Esophagus mucosa (tissue), 1 donor: ENCODE results near the gene BRSK1. TPM values are rescaled to one million over a fixed set of nuclear protein-coding genes. Genes with fewer than 3 reads are reported as not detected.
"Not testable (repeated sequence)": the region's sequence is repeated elsewhere in the genome, so short reads cannot be mapped to it uniquely, and the experiment has no call there.

ENCODE experiments used
- ATAC-seq: fragments of 200-7000 bp; cut with Tn5 transposase; one replicate; pipeline ENCODE4 v1.9.1; 2020
- total RNA-seq: library from RNA; stranded (reverse); gene quantifications from one replicate; pipeline ENCODE4 v1.2.4, GENCODE V29; 2023
- donor health status: DM: yes; HTN: yes; CAD: no.

BRSK1 gene
- total RNA-seq, 1 donor from 2014 or later, result 0.28 TPM

DNA sequence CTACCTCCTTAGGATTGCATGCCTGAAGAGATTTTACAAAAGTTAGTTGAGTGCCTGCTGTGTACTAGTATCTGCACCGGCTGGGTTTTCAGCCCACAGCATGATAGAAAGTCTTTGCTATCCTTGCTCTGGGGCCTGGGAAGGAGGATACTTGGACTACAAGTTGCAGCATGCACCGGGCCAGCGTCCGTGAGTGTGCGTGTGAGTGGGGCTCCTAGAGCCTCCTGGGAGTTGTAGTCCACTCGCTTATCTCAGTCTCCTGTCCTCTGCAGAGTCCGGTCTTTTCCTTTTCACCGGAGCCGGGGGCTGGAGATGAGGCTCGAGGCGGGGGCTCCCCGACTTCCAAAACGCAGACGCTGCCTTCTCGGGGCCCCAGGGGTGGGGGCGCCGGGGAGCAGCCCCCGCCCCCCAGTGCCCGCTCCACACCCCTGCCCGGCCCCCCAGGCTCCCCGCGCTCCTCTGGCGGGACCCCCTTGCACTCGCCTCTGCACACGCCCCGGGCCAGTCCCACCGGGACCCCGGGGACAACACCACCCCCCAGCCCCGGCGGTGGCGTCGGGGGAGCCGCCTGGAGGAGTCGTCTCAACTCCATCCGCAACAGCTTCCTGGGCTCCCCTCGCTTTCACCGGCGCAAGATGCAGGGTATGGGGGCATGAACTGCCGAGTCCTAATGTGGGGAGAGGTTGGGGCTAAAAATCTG, 20.6 kb downstream of the BRSK1 start:
- ATAC-seq, result peak; percentile 69

DNA sequence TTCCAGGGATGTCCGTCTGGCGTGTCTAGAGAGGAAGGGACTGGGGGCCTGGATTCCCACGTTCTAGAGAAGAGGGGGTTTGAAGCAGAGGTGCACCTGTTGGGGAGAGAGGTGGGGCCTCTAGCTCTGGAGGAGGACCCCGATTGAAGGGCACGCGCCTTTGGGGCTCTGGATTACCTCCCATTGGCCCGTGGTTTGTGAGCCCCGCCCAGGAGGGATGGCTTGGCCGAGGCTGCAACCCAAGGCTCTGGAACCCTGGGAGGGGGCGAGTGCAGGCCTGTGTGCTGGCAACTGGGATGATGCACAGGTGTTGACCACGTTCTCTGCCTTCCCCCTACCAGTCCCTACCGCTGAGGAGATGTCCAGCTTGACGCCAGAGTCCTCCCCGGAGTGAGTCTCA, 21.2 kb downstream of the BRSK1 start:
- no peak for ATAC-seq

DNA sequence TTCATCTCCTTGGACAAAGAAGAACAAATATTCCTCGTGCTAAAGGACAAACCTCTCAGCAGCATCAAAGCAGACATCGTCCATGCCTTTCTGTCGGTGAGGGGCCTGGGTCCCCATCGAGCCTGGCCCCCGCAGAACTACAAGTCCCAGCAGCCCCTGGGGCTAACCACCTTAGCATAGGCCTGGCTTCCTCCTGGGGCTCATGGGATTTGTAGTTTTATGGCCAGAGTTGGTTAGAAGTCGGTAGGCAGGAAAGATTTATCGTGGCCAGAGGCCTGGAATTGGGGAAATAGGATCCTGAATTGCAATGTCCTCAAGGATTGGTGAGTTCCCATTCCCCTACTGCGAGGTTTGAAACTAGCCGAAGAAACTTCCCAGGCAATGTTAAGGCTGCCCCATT, 21.7 kb downstream of the BRSK1 start:
- ATAC-seq, result no peak

DNA sequence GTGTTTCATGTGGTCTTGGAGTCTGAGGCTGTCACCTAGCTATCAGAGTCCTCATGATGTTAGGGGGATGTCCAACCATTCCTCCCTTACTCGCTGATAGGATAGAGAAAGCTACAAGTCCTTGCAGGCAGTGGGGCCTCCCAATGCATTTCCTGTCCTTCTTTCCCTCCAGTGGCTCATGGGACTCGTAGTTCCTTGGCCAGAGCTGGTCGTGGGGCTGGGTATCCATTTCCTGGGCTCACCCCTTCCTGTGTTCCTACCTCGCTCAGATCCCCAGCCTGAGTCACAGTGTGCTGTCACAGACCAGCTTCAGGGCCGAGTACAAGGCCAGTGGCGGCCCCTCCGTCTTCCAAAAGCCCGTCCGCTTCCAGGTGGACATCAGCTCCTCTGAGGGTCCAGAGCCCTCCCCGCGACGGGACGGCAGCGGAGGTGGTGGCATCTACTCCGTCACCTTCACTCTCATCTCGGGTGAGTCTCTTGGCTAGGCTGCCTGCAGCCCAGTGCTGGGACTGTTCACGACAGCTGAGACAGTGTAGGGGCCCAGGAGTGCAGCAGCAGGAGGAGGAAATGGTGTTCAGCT, 22.3 kb downstream of the BRSK1 start:
- no peak for ATAC-seq

DNA sequence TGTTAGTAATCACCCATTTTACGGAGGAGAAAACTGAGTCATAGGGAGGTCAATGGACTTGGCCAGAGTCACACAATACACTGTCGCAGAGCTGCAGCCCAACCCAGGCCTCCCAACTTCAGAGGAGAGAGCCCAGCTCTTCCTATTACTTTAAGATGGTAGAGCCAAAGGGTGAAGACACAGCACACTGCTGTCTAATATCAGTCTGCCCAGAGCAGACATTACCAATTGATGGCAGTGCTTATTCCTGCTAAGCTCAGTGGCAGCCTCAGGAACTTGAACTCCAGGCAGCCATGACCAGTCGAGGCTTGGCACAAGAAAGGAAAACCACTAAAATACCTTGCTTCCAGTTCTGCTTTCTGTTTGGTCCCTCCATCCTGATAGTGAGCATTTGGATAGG, 22.9 kb downstream of the BRSK1 start:
- ATAC-seq, result no peak

DNA sequence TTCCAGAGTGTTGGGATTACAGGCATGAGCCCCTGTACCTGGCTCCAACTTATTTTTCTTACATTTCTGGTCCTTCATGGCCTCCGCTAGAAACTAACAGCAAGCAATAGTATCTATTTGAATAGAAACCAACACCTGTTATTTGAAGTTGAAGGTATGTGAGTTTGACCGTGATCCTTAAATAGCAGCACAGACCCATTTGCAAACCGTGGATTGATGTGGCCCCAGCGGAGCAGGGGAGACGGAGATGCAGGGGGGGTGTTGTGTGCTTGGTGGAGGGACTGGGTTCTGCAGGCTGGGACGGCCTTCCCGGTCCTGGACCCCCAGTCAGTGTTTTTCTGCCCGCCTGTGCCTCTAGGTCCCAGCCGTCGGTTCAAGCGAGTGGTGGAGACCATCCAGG, 24.5 kb downstream of the BRSK1 start:
- ATAC-seq, result no peak

DNA sequence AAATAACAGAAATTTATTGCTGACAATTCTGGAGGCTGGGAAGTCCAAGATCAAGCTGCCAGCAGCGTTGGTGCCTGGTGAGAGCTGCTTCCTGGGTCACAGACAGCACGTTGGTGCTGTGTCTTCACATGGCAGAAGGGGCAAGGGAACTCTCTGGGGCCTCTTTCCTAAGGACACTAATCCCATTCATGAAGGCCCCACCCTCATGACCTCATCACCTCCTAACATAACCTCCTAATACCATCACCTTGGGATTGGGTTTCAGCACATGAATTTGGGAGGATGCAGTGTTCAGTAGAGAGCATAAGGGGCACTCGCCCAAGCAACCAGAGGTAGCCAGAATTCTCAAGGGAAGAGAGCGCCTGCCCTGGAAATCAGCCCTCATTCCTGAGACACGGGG, 25.7 kb downstream of the BRSK1 start:
- no peak for ATAC-seq

DNA sequence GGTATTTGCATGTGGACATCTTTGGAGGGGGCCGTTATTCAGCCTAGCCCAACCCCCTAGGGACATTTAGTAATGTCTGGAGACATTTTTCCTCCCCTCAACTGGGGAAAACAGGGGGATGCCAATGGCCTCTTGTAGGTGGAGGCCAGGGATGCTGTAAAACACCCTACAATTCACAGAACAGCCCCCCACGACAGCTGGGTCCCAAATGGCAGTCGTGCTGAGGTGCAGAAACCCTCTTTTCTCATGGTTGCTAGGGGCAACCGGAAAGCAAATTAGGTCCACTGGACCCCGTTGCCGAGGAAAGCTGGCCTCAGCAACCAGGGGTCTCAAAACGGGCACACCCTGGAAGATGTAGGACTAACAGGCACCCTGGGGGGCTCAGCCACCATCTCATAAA, 26.7 kb downstream of the BRSK1 start:
- ATAC-seq, result no peak

DNA sequence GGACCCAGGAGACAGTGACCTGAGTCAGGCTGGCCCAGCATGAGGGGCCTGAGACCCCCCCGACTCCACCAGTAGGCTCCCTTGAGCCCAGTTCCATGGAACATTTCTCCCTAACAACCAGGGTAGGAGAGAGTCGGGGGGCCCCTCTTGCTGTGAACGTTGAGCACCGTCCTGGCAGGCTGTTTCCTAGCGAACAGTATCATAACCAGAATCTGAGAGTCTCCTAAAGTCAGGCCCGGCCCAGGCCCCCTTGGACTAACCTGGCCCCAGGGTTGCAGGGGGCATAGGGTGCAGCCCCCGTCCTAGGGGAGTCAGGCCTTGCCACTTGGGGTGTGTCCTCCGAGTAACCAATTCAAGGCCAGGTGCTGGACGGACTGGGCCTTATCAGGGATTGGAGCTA, 27.6 kb downstream of the BRSK1 start:
- no peak for ATAC-seq

DNA sequence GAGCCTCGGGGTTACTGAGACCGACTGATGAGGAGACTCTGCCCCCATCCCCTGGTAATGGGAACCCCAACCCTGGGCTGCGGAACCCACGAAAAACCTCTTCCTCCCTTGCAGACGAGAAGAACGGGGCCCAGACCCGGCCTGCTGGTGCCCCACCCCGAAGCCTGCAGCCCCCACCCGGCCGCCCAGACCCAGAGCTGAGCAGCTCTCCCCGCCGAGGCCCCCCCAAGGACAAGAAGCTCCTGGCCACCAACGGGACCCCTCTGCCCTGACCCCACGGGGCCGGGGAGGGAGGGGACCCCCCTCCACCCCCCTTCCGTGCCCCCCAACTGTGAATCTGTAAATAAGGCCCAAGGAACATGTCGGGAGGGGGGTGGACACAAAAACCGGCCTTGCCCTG, 28.0 kb downstream of the BRSK1 start:
- no peak for ATAC-seq

DNA sequence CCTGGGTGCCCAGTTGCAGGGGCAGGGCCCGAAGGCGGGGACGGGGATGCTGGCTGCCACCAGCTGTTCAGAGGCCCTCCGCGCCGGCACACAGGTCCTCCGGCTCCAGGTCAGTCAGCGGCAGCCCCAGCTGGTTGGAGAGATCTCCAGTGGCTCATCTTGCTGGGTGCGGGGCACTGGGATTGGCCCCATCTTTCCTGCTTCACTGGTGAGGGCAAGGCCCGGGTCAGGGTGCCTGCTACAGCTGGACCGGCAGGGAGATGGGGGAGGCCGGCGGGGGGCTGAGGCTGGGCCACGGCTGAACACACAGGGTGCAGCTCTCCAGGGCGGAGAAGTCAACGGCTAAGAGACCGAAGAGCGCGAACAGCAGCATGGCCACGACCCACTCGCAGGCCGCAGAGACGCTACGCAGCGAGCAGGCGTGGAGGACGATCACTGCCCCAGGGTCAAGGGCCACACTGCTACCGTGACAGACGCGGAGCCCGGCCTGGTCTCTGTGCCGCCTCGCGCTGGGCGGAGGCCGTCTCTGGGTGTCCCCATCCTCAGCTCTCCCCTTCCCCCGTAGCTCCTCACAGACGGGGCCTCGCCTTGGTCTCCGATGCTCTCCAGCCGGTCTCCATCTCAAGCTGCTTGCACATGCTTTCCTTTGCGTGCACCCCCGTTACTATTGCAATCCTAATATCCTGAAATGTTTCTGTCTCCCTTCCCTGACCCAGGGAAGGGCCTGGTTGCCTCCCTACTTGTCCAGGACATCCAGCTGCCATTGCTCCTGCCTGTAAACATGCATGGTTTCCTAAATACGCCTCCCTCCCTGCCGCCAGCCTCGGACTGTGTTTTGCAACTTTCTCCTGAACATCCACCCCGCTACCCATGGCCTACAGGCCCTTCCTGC, 29.1 kb downstream of the BRSK1 start:
- ATAC-seq, result no peak

DNA sequence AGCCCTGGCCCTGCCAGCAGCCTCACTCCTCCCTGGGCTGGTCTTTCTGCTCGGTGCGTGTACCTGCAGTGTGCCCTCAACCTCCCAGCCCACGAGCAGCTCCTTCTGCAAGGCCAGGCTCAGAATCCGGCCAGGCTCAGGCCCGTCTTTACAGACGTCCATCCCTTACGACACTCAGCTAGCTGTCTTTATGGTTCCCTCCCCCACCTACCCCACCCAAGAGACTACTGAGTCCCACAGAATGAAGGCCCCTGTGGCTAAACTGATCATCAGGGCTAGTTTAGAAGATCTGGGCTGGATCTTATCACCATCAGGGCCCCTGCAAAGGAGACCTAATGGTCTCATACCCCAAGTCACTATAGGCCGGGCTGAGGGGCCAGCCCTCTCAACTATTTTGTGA, 30.6 kb downstream of the BRSK1 start:
- no peak for ATAC-seq

DNA sequence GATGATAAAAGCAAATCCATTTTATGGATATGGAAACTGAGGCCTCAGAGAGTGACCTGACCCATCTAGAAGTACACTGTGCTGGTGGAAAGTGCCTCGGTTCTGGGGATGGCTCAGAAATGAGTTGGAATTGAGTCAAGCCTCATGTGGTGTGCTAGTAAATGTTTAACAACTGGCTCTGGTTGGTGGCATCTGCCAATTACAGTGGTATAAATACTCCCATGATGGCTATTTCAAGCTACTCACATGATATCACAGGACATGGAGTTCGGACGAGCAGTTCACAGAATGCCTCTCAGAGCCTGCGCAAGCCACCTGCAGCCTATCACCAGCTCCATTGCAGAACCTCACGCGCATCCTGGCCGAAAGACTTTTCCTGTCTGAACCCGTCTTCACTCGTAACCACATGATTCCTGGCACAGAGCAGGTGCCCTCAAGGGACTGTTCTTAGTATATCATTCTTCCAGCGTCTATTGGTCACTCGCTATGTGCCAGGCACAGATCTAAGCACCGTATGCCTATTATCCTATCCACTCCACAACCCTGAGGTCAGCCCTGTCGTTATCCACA, 32.2 kb downstream of the BRSK1 start:
- peak; percentile 40 for ATAC-seq

DNA sequence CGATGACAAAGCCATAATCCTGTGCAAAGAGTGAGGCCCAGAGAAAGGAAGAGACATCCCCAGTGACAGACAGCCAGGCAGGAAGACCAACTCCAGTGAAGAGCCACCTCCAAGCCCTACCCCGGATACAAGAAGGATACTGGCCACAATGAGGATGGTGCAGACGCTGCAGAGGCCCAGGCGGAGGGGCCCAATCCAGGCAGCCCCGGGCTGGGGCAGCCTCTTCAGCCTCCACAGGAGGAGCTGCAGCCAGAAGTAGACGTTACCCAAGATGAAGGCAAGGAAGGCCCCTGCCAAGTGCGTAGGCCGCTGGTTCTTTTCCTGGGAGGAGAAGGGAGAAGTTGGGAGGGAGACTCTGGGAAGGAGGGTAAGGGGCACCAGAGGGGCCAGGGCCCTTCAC, 32.8 kb downstream of the BRSK1 start:
- ATAC-seq, result no peak

DNA sequence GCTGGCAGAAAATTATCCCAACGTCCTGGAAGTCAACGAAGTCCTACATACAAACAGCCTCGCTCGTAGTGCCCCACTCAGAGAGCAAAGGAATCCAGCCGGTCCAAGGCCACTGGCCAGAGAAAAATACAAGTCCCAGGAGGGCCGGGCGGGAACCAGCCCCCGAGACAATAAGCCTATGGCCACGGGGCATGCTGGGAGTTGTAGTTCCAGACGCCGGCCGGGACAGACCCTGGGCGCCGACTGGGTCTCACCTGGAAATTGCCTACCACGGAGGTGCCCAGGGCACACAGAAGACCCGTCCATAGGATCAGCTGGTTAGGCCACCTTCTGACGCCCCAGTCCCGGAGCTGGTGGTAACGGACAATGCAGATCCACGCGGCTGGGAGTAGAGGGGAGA, 36.0 kb downstream of the BRSK1 start:
- ATAC-seq, result no peak

DNA sequence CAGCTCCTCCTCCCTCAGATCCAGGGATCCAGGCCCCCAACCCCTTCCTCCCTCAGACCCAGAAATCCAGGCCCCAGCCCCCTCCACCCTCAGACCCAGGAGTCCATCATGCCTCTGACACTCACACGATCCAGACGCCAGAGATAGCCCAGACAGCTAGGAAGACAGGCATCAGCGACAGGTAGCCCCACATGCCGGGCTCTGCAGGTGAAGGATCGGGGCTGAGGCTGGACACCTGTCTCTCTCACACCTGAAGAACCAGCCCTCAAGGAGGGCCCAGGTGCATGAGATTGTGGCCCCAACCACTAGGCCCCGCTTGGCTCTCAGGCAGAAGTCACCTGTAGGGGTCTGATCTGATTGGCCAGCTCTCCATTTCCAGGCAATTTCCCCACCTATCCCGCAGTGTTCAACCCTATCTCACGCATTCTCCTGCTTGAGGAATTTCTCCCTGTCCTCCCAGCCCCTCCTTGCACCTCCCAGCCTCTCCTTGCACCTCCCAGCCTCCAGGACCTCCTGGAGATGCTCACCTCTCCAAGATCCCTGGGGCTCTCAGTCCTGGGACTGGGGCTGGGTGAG, 37.1 kb downstream of the BRSK1 start:
- no peak for ATAC-seq

DNA sequence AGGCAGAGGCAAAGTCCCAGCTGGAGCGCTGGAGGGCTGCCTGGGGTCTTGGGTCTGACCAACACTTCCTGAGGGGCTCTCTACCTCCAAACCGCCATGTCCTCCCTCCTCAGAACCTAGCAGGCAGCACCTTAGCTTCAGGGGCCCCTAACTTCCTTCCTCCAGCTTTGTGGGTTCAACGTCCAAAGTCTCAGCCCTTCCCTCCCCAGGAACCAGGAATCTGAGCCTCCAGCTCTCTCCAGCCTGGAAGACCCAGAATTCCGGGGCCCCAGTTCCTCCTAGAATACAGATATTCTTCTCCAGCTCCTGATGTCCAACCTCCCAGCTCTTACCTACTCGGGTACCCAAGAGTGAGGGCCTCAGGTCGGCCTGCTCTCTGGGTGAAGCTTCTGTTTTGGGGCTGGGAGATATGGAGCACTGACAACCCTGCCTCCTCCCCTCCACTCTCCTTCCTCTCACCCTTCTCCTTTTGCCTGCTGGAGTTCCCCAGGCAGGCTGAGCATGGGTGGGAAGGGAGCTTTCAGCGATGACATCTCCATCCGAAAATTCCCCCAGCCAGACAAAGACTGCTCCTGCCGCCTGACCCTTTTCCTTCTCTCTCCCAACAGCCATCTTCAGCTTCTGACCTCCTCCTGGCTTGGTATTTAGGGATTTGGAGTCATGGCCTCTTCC, 37.8 kb downstream of the BRSK1 start:
- no peak for ATAC-seq

DNA sequence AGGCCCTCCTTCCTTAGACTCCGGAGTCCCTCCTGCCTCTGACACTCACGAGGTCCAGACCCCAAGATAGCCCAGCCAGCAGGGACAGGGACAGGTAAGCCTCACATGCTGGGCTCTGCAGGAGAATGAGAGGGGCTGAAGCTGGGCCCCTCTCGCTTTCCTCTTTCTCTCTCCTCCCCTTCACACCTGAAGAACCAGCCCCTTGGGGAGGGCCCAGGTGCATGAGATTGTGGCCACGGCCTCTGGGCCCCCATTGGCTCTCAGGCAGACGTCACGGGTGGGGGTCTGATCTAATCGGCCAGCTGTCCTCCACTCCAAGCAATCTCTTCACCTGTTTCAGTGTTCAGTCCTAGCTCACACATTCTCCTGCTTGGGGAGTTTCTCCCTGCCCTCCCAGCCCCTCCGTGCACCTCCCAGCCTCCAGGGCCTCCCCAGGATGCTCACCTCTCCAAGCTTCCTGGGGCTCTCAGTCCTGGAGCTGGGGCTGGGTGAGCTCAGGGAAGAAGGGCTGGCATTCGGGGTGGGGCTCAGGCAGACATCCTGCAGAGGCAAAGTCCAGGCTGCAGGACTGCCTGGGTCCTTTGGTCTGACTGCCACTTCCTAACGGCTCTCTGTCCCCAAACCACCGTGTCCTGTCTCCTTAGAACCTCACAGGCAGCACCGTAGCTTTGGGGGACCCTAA, 38.5 kb downstream of the BRSK1 start:
- ATAC-seq, result no peak

DNA sequence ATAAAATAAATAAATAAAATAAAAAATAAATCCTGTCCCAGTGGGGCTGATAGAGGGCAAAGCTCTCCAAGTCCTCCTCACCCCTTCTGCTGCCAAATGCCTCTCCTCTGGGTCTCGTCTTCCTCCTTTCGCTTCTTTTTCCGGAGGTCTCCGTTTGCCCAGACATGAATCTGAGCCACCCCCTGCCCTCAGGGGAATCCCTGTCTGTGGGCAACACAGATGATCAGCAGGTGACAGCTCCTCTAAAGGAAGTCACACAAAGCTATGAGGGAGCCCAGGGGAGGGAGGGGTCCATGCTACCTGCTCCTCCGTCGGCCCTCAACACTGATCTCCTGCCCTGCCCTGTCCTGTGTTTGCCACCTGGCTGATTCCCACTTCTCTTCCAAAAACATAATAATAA, 40.9 kb downstream of the BRSK1 start:
- ATAC-seq, result no peak

DNA sequence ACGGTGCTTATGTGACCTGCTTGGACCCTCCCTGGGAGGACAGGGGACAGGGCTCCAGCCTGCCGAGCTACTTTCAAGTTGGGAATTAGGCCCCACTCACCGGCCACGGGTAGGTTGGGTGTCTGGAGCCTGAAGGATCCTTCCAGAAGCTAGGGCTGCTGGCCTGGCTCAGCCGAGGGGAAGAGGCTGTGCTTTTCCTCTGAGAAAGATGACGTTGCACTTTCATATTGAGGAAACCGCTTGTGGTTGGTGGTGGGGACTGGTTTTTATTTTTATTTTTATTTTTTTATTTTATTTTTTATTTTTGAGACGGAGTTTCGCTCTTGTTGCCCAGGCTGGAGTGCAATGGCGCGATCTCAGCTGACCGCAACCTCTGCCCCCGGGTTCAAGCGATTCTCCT, 41.4 kb downstream of the BRSK1 start, which contains the start of gene TMEM150B:
TMEM150B (minus strand) TSS at position 170 of the 400 bp plus-strand sequence. CDS start 4,305 bp downstream, outside the sequence.
- ATAC-seq, result no peak

DNA sequence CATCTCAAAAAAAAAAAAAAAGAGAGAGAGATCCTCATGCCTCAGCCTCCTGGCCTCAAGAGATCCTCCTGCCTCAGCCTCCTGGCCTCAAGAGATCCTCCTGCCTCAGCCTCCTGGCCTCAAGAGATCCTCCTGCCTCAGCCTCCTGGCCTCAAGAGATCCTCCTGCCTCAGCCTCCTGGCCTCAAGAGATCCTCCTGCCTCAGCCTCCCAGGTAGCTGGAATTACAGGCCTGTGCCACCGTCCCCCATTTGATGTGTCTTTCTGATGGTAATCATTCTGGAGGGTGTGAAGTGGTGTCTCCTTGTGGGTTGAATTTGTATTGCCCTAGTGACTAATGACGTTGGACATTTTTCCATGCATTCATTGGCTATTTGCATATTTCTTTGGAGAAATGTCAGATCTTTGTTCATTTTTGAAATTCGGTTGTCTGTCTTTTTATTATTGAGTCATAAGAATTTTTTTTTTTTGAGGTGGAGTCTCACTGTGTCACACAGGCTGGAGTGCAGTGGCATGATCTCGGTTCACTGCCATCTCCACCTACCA, 45.0 kb downstream of the BRSK1 start:
- not testable (repeated sequence) for ATAC-seq
